HG03354 (cell line): ENCODE measurements around the gene FAM120B.

Source experiments
- ATAC-seq: cut with Tn5 transposase; IDR thresholded peaks from one replicate; pipeline ENCODE4 v1.9.1; 2021; ENCODE audit warnings: mild to moderate bottlenecking; ENCODE audit not compliant: unreplicated experiment, poor library complexity, severe bottlenecking

The FAM120B gene

GRCh38 chr6:170285482-170285881, 21.1 kb upstream of the FAM120B start:
- ATAC-seq: no peak

GRCh38 chr6:170286246-170286933, 20.2 kb upstream of the FAM120B start:
- no peak for ATAC-seq

- ATAC-seq: no peak
These were observed 19.7 kb upstream of the FAM120B start for GRCh38 chr6:170286934-170287265.

DNA sequence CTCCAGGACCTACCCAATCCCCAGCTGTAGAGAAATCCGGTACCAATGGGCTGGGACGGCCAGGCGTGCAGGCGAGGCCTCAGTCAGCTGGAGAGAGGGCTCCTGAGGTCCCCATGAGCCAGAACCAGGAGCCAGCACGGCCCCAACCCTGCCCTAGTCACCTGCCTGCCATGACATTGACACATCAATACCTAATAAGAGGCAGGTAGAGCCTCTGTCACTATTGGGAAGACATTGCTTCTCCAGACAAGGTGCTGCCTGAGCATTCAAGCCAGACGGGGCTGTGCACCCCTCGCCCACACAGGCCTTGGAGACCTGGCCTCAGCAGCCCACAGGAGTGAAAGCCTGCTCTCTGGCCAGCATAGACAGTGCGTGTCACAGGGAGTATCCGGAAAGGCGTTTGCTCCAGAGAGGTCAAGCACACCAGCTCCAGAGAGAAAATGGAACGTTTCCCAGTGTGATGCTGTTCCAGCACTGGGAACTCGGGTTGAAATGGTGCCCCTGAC, 19.1 kb upstream of the FAM120B start:
- no peak for ATAC-seq

DNA sequence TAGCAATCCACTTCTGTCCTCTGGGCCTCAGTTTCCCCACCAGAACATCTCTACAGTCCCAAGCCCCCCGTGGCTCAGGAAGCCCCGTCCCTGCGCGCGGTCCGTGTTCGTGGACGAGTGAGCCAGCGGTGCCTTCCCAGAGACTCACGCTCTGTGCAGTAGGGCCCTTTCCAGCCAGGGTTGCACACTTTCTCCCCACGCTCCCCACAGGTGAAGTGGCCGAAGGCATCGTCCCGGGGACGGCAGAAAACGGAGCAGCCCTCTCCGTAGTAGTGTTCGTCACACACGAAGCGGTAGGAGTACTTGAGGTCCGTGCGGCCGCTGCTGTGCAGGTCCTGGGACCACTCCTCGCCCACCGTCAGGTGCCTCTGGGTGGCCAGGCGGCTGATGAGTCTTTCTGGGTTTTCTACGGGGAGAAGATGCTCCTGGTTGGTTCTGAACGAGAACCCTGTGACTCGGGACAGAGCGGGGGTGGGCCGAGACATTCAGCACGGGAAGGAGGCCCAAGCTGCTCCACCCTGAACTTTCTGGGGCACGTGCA, 18.4 kb upstream of the FAM120B start:
- no peak for ATAC-seq

DNA sequence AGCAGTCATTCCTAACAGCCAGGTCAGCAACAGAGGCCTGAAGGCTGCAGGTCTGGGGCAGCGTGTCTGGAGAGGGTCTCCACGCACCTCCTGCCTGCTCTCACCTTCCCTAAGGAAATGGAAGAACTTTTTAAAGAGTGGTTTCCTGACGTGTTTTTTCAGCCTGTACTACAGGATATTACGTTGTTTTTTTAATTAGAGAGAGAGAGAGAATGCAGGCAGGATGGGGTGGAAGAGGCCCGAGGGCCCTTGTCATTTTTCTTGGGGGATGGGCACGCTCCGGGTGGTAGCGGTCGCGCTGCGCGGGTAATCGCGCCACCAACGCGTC, 17.7 kb upstream of the FAM120B start:
- no peak for ATAC-seq

- ATAC-seq: no peak
These were observed 17.2 kb upstream of the FAM120B start for GRCh38 chr6:170289180-170289931.

DNA sequence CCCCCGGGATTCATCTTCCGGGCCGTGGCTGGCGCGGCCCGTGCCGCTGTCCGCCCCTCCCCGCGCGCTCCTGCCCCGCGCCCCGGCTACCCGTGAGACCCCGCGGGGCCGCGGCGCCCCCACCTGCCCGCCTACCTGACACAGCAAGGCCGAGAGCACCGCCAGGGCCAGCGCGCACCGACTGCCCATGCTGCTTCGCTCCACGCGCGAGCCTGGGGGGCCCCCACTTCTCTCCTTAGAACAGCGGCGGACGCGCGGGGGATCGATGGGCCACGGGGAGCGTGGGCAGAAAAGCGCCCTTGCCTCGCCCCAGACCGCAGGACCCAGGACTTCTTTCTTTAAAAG, 16.6 kb upstream of the FAM120B start:
- no peak for ATAC-seq

GRCh38 chr6:170290296-170291128, 16.0 kb upstream of the FAM120B start, which contains the start of gene DLL1:
DLL1 (minus strand) TSS chr6:170291078; CDS start chr6:170290139, 939 bp downstream.
- no peak for ATAC-seq

DNA sequence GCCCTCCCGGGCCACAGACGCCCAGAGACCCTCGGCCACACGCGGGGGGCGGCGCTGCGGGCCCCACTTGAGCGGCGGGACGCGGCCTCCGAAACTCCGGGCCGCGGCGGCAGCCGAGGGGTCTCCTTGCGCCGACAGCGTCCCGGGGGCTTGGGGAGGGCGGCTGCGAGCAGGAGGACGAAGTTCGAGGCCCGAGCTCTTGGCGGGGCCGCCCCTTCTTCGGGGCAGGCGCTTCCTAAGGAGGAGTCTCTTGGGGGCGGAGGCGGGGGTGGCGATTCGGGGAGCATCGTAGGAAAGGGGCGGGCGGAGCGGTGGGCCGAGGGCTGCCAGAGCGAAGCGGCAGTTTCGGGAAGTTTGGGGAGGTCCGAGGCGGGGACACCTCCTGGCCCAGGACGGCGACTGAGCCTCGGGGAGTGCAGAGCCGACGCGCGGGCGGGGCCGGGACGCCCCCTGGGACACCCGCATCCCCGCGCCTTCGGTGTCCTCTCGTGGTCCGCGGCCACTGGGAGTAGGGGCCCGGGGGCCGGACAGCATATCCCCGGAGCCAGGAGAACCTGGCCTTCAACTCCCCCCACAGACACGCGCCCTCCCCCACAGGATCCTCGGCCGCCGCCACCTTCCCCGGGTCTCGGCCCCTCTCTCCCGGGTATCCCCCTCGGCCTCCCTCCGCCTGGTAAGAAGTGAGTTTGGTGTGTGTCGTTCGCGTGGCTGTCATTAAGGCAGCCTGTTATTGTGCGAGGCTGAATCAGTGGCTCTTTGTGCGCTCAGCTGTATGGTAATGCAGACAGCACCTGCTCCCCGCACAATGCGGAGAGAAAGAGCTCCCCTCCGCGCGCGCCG, 15.1 kb upstream of the FAM120B start:
- no peak for ATAC-seq

DNA sequence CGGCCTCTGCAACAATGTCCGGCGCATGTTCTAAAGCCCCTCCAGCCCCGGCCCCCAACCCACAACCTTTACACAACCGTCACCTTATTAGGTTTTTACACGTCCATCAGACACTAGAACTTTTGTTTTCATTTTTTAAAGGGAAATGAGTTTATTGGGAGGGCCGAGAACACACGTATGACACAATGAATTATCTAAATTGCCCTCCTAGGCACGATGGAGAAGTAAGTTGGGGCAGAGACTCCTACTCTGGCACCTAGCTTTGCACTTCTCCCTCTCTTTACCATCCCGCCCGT, 14.5 kb upstream of the FAM120B start:
- no peak for ATAC-seq

DNA sequence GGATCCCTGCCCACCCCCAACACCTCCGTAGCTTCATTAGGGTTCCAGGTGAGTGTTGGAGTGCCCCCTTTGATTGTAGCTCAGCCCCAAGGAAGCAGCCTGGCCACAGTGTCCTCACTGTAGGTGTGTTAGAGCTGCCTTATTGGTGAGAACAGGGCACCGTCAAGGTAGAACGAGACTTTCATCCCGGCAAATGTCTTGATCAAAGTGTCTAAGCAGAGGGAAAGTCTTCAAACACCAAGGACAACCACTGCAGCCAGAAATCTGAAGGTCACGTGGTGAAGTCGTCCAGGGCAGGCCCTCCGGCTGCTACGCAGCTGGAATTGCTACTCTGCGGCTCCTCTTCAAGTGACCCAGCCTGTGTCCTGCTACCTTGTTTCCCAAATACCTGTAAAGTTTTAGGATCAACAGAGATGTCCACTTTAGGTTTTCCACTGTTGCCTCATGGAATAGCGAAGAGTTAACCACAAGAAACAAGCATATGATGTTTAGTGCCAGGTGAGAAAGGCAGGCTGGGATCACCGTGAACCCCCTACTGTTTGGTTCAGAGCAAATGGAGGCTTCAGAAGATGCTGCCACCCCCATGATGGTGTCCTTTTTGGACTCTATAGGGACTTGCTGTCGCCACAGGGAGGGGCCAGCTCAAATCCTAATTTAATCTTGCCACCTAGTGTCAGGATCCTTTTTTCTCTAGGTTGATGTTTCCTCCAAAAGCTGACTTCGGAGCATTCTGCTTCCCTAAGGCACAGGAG, 14.0 kb upstream of the FAM120B start:
- no peak for ATAC-seq

DNA sequence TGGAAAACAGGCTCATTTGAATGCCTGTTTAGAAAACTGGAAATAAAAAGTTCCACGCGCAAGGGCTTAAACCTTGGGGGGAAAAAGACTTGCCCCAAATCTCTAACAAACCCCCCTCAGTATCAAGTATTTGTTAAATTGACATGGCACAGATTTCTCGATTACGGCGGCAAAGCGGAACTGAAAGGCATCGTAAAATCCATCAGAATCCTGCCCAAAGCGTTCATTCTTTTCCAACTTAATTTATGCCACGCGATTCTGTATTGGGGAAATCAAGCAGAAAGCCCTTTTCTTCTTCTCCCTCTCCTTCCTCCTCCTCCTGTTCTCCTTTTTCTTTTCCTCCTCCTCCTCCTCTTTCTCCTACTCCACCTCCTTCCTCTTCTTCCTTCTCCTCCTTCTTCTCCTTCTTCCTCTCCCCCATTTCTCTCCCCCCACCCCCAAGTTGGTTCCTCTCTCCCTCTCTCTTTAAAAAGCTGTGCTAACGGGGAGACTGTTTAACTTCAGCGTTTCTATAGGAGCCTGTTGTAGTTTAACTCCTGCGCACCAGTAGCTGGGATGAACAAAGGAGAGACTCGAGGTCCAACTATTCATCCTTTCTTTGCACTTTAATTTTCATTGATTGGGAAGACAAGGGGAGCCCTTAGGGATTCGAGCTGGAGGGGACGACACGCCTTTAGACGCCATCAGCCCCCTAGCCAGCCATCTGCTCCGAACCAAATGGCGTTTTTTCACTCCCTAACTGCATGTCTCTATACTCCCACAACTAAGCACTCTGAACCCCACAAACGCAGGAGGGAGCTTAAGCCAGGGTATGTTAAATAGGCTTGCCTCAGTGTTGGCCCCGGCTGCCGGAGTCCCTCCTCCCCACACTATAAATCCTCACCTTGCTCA, 13.0 kb upstream of the FAM120B start:
- no peak for ATAC-seq

DNA sequence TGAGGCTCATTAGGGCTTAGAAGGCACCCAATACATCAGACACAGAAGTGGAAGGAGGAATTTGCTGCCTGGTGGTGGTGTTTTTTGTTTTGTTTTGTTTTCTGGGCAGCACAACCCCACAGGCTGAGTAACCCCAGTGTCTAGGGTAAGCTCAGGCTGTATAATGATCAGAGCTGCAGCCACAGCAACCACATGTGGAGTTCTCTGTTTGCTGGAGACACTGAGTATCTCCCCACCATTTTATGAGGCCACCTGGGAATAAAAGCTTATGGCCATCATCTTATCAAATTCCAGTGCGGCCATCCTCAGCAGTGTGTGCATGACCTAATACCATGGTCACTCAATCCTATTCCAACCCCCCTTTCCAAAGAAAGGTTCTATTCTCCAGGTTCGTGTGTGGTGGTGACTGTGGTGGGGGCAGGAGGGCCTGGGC, 12.2 kb upstream of the FAM120B start:
- ATAC-seq: no peak

DNA sequence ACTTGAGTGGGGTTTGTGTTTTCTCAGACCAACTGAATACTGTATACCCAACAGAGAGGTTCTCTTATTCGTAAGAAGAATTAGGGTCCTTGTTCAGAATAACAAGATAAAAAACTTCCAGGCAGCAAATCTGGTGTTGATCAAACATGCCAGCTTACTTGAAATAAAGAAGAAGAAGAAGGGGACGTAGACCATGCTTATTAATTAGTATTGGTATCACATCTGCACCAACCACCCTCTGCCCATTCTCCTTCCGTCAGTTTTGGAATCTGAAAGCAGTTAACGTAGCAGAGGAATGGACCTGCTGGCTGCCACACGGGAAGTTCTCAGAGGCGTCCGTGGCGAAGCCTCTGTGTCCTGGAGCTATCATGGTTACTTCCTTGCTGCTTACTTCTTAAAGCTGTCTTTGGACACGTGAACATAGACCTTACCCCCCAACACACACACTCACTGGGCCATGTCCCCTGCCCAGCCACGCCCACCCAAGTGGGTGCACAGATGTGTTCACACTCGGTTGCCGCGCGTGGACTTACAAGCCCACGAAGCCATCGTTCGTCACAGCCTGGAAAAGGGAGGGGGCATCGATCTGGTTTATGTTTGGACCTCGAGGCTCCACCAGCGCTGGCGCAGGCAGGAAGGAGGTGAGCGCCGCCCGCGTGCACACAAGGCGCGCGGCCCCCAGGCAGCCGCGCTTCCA, 11.6 kb upstream of the FAM120B start:
- ATAC-seq: no peak

DNA sequence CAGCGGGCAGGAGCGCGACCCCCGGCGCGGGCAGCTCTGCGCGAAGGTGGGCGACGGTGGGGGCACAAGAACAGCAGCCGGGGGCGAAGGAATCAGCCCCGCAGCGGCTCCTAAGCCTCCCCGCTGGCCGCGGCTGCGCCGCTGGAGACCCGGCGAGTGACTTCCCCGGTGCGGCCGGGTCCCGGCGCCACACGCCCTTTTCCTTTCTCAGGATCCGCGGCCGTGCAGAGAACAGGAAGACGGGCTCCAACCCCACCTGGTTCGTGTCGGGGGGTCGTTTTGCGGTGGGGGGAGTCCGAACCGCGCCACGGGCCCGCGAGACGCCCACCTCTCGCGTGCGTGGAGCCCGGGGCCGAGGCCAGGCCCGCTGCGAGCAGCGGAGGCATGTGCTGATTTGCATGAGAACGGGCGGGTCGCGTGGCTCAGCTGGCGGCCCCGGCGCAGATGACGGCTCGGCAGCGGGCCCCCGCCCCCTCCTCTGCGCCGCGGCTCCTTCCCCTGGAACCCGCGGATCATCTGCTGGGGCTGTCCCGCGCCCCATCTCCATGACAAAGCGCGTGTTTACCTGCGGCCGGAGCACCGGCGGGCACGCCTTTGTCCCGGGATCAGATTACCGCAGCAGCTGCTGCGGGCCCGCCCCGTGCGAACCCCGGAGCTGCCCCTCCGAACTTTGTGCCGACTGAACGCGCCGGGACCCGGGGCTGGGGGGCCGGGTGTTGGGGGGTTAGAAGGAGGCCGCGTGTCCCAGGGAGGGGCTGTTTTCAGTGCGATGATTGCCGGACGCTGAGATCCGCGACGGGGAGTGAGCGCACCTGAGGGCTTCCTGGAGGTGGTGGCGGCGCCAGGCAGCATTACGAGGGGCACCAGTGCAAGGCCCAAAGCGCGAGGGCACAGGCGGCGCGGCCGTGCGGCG, 10.8 kb upstream of the FAM120B start:
- peak; percentile 67 for ATAC-seq

GRCh38 chr6:170296423-170296745, 10.2 kb upstream of the FAM120B start:
- ATAC-seq: no peak
